GM06990 (cell line): ENCODE measurements around the gene MRM3.

Experiments
- DNase-seq: peaks from one replicate; pipeline ENCODE4 v3.0.0-alpha.2; 2011; ENCODE audit not compliant: insufficient read length; ENCODE audit errors: extremely low read depth
- H3K27me3 ChIP-seq: replicated peaks from 2 replicates; pipeline ENCODE4 v1.6.0; 2011; ENCODE audit warnings: low read length; ENCODE audit not compliant: control insufficient read depth, insufficient read depth
- H3K36me3 ChIP-seq: 2 replicates; pipeline ENCODE4 v1.5.1; 2011; ENCODE audit warnings: low read length; ENCODE audit not compliant: control insufficient read depth, insufficient read depth
- H3K4me3 ChIP-seq: replicated peaks from 2 replicates; pipeline ENCODE4 v1.5.1; 2011; ENCODE audit warnings: low read depth, mild to moderate bottlenecking, control low read depth, low read length
- TF ChIP-seq, protein P1 (sequence below): IDR thresholded peaks from 2 replicates; pipeline ENCODE4 v1.5.1; 2011; ENCODE audit warnings: low read length, control low read depth, mild to moderate bottlenecking, inconsistent platforms; ENCODE audit not compliant: insufficient read depth, poor library complexity, severe bottlenecking

MRM3 gene

GRCh38 chr17:798246-798645 lies 16.1 kb downstream of the MRM3 start:
- no peaks in the 10 kb centered on the region; the same call in 1 of the 2 replicates for H3K27me3 ChIP-seq
- H3K4me3 ChIP-seq: no peak overlapping the region
- TF ChIP-seq, protein P1, sequence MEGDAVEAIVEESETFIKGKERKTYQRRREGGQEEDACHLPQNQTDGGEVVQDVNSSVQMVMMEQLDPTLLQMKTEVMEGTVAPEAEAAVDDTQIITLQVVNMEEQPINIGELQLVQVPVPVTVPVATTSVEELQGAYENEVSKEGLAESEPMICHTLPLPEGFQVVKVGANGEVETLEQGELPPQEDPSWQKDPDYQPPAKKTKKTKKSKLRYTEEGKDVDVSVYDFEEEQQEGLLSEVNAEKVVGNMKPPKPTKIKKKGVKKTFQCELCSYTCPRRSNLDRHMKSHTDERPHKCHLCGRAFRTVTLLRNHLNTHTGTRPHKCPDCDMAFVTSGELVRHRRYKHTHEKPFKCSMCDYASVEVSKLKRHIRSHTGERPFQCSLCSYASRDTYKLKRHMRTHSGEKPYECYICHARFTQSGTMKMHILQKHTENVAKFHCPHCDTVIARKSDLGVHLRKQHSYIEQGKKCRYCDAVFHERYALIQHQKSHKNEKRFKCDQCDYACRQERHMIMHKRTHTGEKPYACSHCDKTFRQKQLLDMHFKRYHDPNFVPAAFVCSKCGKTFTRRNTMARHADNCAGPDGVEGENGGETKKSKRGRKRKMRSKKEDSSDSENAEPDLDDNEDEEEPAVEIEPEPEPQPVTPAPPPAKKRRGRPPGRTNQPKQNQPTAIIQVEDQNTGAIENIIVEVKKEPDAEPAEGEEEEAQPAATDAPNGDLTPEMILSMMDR: no peak
- DNase-seq: no peak
- H3K36me3 ChIP-seq: no peaks in the 10 kb centered on the region

DNA sequence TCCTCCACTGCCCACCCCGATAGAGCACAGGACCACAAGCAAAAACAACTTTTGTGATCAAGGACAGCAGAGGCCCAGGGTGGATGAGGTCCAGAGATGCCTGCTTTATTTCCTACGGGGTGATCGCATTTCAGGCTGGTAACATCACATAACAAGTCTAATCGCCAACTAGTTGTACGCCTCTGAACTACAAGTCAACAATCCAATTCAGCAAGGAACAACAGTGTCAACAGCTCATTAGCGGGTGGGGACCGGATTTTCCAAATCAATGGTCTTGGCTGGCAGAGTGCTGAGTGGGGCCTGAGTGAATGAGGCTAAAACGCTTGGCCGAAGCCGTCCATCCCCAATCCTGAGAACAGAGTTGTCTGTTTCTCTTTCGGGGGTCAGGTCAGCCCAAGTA lies 17.1 kb downstream of the MRM3 start:
- no peak for DNase-seq
- TF ChIP-seq, protein P1: no peak
- Histone ChIP-seq H3K27me3 (no peaks in the 10 kb centered on the region; the same call in 1 of the 2 replicates), H3K36me3 (no peaks in the 10 kb centered on the region), H3K4me3 (no peak overlapping the region)

- DNase-seq: no peak
- Histone ChIP-seq H3K4me3 (no peak overlapping the region), H3K27me3 (no peaks in the 10 kb centered on the region; the same call in 1 of the 2 replicates), H3K36me3 (no peaks in the 10 kb centered on the region)
- TF ChIP-seq, protein P1: no peak
These were observed 18.5 kb downstream of the MRM3 start for GRCh38 chr17:800446-801242.

DNA sequence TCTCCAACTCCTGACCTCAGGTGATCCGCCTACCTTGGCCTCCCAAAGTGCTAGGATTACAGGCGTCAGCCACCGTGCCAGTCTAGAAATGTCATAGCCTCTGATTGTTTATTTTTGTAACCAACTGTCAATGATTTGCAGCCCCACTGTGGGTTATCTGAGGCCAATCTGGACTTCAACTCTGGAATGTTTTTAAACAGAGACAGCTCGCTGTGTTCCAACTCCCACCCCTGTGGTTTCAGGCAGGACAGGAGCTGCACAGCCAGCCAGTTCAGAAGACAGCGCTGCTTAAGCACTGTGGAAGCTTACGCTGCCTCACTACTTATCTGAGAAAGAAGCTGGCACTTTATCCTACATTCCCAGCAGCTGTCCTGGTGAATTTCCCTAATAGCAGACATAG lies 19.5 kb downstream of the MRM3 start:
- H3K36me3 ChIP-seq: no peaks in the 10 kb centered on the region
- TF ChIP-seq, protein P1: no peak
- no peak for DNase-seq
- no peaks in the 10 kb centered on the region; the same call in 1 of the 2 replicates for H3K27me3 ChIP-seq
- H3K4me3 ChIP-seq: no peak overlapping the region

- TF ChIP-seq, protein P1: no peak
- DNase-seq: no peak
These were observed 20.3 kb downstream of the MRM3 start for GRCh38 chr17:802481-802880.

More at GRCh38 chr17:802481-802880, 20.3 kb downstream of the MRM3 start:
- Histone ChIP-seq H3K36me3 (no peaks in the 10 kb centered on the region), H3K27me3 (no peaks in the 10 kb centered on the region; the same call in 1 of the 2 replicates), H3K4me3 (no peak overlapping the region)
